ENCODE measurements around the gene CLSTN1. TPM values are rescaled to one million over a fixed set of nuclear protein-coding genes. Genes with fewer than 3 reads are reported as not detected.

CLSTN1 gene
- total and polyA plus RNA-seq, 2 donors (not counting 1 experiment from before 2014, with no cell fraction given) = 34.9 to 81.4 TPM

DNA sequence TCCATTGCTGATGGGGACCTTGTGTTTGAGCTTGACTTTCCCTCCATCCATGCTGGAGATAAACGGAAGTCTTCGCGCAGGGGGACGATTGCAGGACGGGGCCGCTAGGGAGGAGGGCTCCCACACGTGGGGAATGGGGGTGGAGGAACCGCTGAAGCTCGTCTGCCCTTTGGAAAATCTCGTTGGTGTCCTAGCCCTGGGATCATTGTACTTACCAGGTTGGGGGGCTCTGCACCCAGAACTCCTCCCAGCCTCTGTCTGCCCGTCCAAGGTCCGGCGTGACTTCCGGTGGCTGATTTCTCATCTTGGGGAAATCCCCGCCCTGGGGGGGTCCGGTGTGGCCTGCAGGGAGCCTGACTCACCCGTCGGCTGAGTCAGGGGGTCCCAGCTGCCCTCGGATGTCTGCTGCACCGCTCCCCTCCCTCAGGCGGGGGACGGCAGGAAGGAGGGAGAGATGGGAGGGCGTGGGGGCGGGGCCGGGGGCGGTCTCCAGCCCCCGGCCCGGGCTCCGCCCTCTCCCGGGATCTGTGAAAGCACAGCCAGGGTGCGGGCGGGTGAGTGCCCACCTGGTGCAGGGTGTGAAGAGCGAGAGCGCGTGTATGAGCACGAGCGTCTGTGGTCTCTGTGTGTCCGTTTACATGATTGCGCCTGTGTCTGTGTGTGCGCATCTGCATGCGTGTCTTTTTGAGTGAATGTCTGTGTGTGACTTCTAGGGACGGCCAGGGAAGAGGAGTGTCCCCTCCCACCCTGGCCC lies 136.5 kb downstream of the CLSTN1 start:
- Histone ChIP-seq H3K4me1 (ENCODE audit: control insufficient read depth in 2 of 2, insufficient read depth in 2 of 2, low read length in 2 of 2) (peaks cover 59 to 72% of the 10 kb centered on the region in 2 donors), H3K9me3 (ENCODE audit: control extremely low read depth in 1 of 3, control insufficient read depth in 2 of 3, insufficient read depth in 1 of 3, low read length in 2 of 3) (no peaks in the 10 kb centered on the region), H2AFZ (ENCODE audit: insufficient read depth, low read depth, low read length, poor library complexity, severe bottlenecking) (peak overlapping the region; percentile 35), H3K27ac (ENCODE audit: low read length in 2 of 2) (peak overlapping the region; percentile 19 to 63), H3K36me3 (replicated peaks in 1 of 2; ENCODE audit: control extremely low read depth in 1 of 2, control insufficient read depth in 1 of 2, extremely low read depth in 1 of 2, insufficient read depth in 2 of 2, low read length in 1 of 2) (peaks cover 7 to 32% of the 10 kb centered on the region in 2 experiments), H4K20me1 (ENCODE audit: control insufficient read depth, insufficient read depth, low read length, poor library complexity, severe bottlenecking) (peaks cover 95% of the 10 kb centered on the region), H3K27me3 (replicated peaks in 1 of 4; ENCODE audit: control extremely low read depth in 1 of 4, control insufficient read depth in 3 of 4, insufficient read depth in 4 of 4, low read length in 3 of 4) (no peaks in the 10 kb centered on the region), H3K4me2 (replicated peaks; ENCODE audit: low read depth, low read length, poor library complexity, severe bottlenecking) (peak overlapping the region; percentile 97), H3K4me3 (ENCODE audit: control extremely low read depth in 1 of 5, extremely low read depth in 1 of 5, insufficient read depth in 1 of 5, low read depth in 2 of 5, low read length in 4 of 5) (peak overlapping the region; percentile 30 to 68 (median 47)), H3K79me2 (ENCODE audit: control insufficient read depth, insufficient read depth, low read length) (peaks cover 98% of the 10 kb centered on the region), H3K9ac (ENCODE audit: low read length) (peak overlapping the region; percentile 73)
- intact Hi-C loops (cut with micrococcal nuclease) = loop anchor here (2.0 kb wide), 2 partner anchors 30 to 98 kb away; partner anchors contain the start of gene TMEM201
- TF ChIP-seq, protein P1, sequence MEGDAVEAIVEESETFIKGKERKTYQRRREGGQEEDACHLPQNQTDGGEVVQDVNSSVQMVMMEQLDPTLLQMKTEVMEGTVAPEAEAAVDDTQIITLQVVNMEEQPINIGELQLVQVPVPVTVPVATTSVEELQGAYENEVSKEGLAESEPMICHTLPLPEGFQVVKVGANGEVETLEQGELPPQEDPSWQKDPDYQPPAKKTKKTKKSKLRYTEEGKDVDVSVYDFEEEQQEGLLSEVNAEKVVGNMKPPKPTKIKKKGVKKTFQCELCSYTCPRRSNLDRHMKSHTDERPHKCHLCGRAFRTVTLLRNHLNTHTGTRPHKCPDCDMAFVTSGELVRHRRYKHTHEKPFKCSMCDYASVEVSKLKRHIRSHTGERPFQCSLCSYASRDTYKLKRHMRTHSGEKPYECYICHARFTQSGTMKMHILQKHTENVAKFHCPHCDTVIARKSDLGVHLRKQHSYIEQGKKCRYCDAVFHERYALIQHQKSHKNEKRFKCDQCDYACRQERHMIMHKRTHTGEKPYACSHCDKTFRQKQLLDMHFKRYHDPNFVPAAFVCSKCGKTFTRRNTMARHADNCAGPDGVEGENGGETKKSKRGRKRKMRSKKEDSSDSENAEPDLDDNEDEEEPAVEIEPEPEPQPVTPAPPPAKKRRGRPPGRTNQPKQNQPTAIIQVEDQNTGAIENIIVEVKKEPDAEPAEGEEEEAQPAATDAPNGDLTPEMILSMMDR (IDR thresholded peaks at IDR 0.05) = no peak
- no peak for TF ChIP-seq EZH2 (IDR thresholded peaks at IDR 0.05; ENCODE audit: borderline replicate concordance, insufficient read depth, low read depth, low read length, poor library complexity, severe bottlenecking)
- ChIA-PET POLR2A (interaction anchor here (0.8 to 4.6 kb wide), 3 partner anchors 18 to 61 kb away, joined by 5 to 51 read pairs (median 13); no protein-coding TSS in a partner anchor), CTCF (interaction anchor here (0.6 to 11.4 kb wide), 6 partner anchors 22 to 59 kb away, joined by 3 to 119 read pairs (median 5); partner anchors contain the start of gene PIK3CD)
- WGBS (ENCODE audit: insufficient coverage) = 2% methylated on average over 39 of the region's 42 CpGs
- peak overlapping the region; percentile 88 for H3K27ac Mint-ChIP-seq
- DNase-seq = peak; percentile 61
- peak overlapping the region; percentile 85 for H3K4me3 Mint-ChIP-seq
- H3K27me3 Mint-ChIP-seq = no peaks in the 10 kb centered on the region
- peaks cover 64% of the 10 kb centered on the region for H3K4me1 Mint-ChIP-seq
- peak; percentile 50 for ATAC-seq (ENCODE audit: low read depth)
- no peaks in the 10 kb centered on the region for H3K9me3 Mint-ChIP-seq (ENCODE audit: insufficient read depth)

GRCh38 chr1:9684801-9685200 lies 139.0 kb downstream of the CLSTN1 start:
- no peak for TF ChIP-seq EZH2 (IDR thresholded peaks at IDR 0.05; ENCODE audit: borderline replicate concordance, insufficient read depth, low read depth, low read length, poor library complexity, severe bottlenecking)
- TF ChIP-seq, protein P1 (IDR thresholded peaks at IDR 0.05) = no peak
- Mint-ChIP-seq H3K27me3 (no peaks in the 10 kb centered on the region), H3K9me3 (ENCODE audit: insufficient read depth) (no peaks in the 10 kb centered on the region), H3K27ac (peak overlapping the region; percentile 28), H3K4me1 (peaks cover 57% of the 10 kb centered on the region), H3K4me3 (peak overlapping the region; percentile 44)
- Histone ChIP-seq H3K9ac (ENCODE audit: low read length) (no peak overlapping the region), H3K79me2 (ENCODE audit: control insufficient read depth, insufficient read depth, low read length) (peaks cover 98% of the 10 kb centered on the region), H3K4me2 (replicated peaks; ENCODE audit: low read depth, low read length, poor library complexity, severe bottlenecking) (peak overlapping the region; percentile 26), H4K20me1 (ENCODE audit: control insufficient read depth, insufficient read depth, low read length, poor library complexity, severe bottlenecking) (peaks cover 95% of the 10 kb centered on the region), H3K9me3 (ENCODE audit: control extremely low read depth in 1 of 3, control insufficient read depth in 2 of 3, insufficient read depth in 1 of 3, low read length in 2 of 3) (no peaks in the 10 kb centered on the region), H3K27me3 (replicated peaks in 1 of 4; ENCODE audit: control extremely low read depth in 1 of 4, control insufficient read depth in 3 of 4, insufficient read depth in 4 of 4, low read length in 3 of 4) (no peaks in the 10 kb centered on the region), H3K4me1 (ENCODE audit: control insufficient read depth in 2 of 2, insufficient read depth in 2 of 2, low read length in 2 of 2) (peaks cover 59 to 83% of the 10 kb centered on the region in 2 donors), H2AFZ (ENCODE audit: insufficient read depth, low read depth, low read length, poor library complexity, severe bottlenecking) (no peak overlapping the region), H3K27ac (ENCODE audit: low read length in 2 of 2) (peak overlapping the region in 1 of 2 donors; percentile 74), H3K36me3 (replicated peaks in 1 of 2; ENCODE audit: control extremely low read depth in 1 of 2, control insufficient read depth in 1 of 2, extremely low read depth in 1 of 2, insufficient read depth in 2 of 2, low read length in 1 of 2) (peaks cover 5 to 27% of the 10 kb centered on the region in 2 experiments), H3K4me3 (ENCODE audit: control extremely low read depth in 1 of 5, extremely low read depth in 1 of 5, insufficient read depth in 1 of 5, low read depth in 2 of 5, low read length in 4 of 5) (no peak overlapping the region)
- intact Hi-C loops (cut with micrococcal nuclease) = loop anchor here (1.0 kb wide), 1 partner anchor 30 kb away; no protein-coding TSS in a partner anchor
- WGBS (ENCODE audit: insufficient coverage) = no CpG with 5 or more reads among the region's 1 CpG
- POLR2A ChIA-PET = interaction anchor here (1.5 kb wide), 1 partner anchor 20 kb away, joined by 6 read pairs; no protein-coding TSS in a partner anchor
- DNase-seq (no peak), ATAC-seq (ENCODE audit: low read depth) (no peak)
- CTCF ChIA-PET = interaction anchor here (0.8 to 11.4 kb wide), 4 partner anchors 12 to 95 kb away, joined by 3 to 119 read pairs (median 3); no protein-coding TSS in a partner anchor

All from B cell (primary cell).